Left kidney (tissue), 8 donors: ENCODE data around the gene CDH22. TPM values are rescaled to one million over a fixed set of nuclear protein-coding genes. Genes with fewer than 3 reads are reported as not detected.

Source experiments
- DNase-seq: peaks from one replicate; pipeline ENCODE4 v3.0.0-alpha.2; 2013
- long read RNA-seq, 8 donors: transcript quantifications; one replicate each; lab custom pipeline, GENCODE V29; 2026
- polyA plus RNA-seq: library from polyadenylated mRNA; unstranded; fragments of 120-200 nt; gene quantifications from one replicate; pipeline ENCODE4 v1.2.1, GENCODE V29; 2013; ENCODE audit not compliant: insufficient read length

The CDH22 gene
- not detected for polyA plus RNA-seq
- long read RNA-seq, donor 1: 0 reads
- long read RNA-seq, donor 2: 0 reads
- long read RNA-seq, donor 3: 0 reads
- long read RNA-seq, donor 4: 0 reads
- long read RNA-seq, donor 5: 0 reads
- long read RNA-seq, donor 6: 0 reads
- long read RNA-seq, donor 7: 0 reads
- long read RNA-seq, donor 8: 0 reads

GRCh38 chr20:46308258-46309157, at the start of gene CDH22:
CDH22 (minus strand) TSS chr20:46308498; CDS start chr20:46251294, 57,204 bp downstream.
- DNase-seq: no peak

GRCh38 chr20:46357030-46357514, 48.8 kb upstream of the CDH22 start:
- DNase-seq: no peak

GRCh38 chr20:46356195-46357029, 48.1 kb upstream of the CDH22 start:
- DNase-seq: no peak

GRCh38 chr20:46355778-46356177, 47.5 kb upstream of the CDH22 start:
- no peak for DNase-seq

DNA sequence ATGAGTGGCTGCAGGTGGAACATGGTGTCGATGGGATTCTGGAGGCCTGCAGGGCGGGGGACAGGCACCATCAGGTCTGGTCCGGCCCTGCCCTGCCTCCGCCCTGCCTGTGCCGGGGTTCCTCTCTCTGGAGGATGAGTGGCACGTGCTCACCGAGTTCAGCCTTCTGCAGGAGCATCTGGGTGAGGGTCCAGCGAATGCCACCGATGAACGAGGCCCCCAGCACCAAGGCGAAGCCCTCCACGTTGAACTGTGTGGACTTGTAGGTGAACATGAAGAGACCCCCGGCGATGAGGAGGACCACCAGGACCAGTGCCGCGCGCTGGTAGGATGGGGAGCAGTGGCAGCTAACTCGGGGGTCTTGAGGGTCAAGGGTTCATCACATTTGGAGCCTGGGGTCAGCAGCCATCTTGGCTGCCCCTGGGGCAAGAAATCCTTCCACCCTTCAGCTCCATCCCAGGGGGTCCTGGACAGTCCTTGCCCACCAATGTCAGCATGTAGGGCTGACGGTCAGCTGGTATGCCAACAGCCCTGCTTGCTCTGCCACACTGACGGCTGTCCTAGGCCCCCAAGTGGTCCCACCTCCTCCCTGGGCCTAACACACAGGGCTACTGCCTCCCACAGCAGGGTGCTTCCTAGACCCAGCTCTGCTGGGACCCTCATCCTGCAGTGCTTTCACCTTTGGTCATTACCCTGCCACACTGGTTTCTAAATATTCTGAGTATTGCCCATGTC, 46.8 kb upstream of the CDH22 start:
- DNase-seq: no peak

DNA sequence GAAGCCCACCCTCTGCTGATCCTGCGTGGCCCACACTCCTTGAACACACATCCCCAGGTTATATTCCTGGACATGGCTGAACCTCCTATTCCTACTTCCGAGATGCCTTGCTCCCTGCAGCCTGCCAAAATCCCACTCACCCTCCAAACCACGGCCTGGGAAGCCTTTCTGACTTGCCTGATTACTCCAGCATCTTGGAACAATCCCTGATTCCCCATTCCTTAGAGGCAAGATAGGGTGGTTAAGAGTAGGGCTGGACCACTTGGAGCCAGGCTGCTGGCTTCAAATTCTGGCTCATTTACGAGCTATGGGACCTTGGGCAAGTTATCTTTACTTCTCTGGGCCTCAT, 45.9 kb upstream of the CDH22 start:
- DNase-seq: no peak

- no peak for DNase-seq
Measured at GRCh38 chr20:46353500-46354206, 45.4 kb upstream of the CDH22 start.

GRCh38 chr20:46352370-46352938, 44.2 kb upstream of the CDH22 start:
- no peak for DNase-seq

DNA sequence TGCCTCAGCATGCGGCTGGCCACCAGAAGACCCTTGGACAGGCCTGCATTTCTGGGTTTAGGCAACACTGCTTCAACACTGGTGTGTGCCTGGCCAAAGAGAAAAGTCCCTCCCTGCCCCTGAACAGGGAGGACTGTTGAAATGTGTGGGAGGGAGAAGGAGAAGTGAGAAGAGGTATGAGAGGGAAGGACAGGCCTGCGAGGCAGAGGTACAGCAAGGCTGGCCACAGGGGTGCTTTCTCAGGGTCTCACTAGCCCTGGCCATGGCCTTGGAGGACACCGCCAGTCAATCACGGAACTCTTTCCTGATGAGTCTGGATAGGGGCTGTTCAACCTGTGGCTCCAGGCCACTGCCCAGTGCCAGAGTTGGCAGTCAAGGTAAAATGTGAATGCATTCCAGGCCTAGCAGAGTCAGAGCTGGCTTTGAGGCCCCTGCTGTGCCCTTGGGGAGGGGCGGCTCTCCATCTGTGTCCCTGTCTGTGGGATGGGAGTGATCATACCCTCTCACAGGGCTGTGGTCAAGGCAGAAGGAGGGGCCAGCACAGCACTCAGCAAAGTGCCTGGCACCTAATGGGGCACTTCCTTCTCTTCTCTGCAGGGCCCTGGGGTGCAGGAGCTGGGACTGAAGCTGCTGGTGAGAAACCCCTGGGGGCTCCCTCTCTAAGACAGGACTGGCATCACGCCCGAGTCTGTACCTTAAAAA, 43.2 kb upstream of the CDH22 start:
- no peak for DNase-seq

DNA sequence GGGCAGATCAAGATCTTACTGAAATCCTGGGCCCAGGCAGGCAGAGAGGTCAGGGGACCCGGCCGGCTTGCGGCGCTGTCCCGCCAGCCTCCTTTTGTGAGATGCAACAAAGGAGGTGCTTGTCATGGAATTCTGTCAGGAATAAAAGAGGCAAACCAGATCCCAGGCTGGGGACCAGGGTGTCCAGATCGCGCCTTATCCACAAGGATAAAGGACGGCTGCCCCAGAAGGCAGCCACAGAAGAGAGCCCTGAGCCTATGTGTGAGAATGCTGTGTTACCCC, 42.6 kb upstream of the CDH22 start:
- no peak for DNase-seq

DNA sequence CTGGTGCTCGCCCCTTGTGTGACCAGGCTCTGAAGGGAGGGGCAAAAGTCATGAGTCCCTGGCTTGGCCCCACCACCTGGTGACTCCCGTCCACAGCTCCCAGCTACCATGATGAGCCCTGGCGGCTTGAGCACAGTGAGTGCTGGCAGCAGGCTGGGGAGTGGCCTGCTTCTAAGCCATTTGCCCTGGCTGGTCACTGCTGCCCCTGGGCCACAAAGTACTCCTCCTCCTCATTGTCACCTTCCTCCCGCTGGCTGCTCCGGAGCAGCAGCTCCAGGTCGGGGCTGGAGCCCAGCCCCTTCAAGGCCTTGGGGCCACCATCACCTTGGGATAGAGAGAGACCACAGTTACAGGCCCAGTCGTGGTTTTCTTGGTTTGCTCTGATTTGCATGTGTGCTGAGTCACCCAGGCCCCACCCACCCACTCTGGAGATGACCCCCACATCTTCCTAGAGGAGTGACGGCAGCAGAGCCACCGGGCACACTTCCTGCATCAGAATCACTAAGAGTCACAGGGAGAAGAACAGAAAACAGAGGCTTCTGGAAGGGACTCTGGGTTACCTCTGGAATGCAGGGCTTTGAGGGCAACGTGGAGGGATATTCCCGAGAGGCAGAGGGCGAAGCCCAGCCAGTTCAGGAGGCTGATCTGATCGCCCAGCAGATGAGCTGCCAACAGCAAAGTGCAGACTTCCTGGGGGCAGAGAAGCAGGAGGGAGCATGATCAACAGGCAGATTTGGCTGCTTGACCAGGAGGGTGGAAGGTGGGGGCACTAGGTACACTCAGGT, 42.1 kb upstream of the CDH22 start:
- DNase-seq: no peak

- DNase-seq: no peak
Measured at GRCh38 chr20:46349742-46350056, 41.4 kb upstream of the CDH22 start.

GRCh38 chr20:46349035-46349741, 40.9 kb upstream of the CDH22 start:
- DNase-seq: no peak

GRCh38 chr20:46347841-46348803, 39.8 kb upstream of the CDH22 start:
- no peak for DNase-seq

DNA sequence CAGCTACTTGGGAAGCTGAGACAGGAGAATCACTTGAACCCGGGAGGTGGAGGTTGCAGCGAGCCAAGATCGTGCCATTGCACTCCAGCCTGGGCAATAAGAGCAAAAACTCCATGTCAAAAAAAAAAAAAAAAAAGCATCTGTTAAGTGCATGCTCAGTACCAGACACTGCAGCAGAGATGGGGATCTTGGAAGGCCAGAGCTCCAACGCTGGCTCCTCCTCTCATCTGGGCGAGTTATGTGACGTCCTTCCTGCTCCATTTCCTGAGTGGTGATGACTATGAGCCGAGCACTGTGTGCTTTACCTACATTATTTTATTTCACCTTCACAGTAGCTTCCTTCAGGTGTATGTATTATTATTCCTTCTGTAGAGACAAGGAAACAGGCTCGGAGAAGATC, 38.5 kb upstream of the CDH22 start:
- DNase-seq: no peak

DNA sequence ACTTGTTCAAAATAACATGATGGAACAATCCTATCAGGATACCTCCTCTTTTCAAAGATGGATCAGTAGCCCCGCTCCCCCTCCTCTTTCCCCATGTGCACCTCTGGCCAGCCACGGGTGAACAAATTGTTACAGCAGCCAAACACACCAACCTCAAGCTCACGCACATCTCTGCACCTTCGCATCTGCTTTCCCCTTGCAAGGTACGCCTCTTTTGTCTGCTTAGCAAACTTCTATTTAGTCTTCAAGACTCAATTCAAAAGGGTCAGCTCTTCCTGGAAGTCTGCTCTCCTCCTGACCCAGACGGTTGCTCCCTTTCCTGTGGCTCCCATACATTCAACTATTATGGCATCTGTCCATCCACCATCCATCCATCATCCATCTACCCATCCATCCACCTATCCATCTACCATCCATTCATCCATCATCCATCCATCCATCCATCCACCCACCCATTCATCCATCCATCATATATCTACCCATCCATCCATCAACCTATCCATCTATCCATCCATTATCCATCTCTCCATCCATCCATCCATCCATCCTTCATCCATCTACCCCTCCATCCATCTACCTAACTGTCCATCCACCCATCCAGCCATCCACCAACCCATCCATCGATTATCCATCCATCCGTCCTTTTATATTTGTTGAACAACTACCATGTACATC, 36.3 kb upstream of the CDH22 start:
- DNase-seq: no peak

- DNase-seq: no peak
Measured at GRCh38 chr20:46343975-46344357, 35.7 kb upstream of the CDH22 start.
